Epidermal melanocyte (primary cell): ENCODE results near the gene NRGN.
A peak's percentile ranks its signal among the peaks of the same experiment; 100 is the strongest.

Source experiments
- DNase-seq: peaks from one replicate; pipeline ENCODE4 v3.0.0; 2011; ENCODE audit warnings: low spot score; ENCODE audit not compliant: insufficient read length

Gene NRGN

DNA sequence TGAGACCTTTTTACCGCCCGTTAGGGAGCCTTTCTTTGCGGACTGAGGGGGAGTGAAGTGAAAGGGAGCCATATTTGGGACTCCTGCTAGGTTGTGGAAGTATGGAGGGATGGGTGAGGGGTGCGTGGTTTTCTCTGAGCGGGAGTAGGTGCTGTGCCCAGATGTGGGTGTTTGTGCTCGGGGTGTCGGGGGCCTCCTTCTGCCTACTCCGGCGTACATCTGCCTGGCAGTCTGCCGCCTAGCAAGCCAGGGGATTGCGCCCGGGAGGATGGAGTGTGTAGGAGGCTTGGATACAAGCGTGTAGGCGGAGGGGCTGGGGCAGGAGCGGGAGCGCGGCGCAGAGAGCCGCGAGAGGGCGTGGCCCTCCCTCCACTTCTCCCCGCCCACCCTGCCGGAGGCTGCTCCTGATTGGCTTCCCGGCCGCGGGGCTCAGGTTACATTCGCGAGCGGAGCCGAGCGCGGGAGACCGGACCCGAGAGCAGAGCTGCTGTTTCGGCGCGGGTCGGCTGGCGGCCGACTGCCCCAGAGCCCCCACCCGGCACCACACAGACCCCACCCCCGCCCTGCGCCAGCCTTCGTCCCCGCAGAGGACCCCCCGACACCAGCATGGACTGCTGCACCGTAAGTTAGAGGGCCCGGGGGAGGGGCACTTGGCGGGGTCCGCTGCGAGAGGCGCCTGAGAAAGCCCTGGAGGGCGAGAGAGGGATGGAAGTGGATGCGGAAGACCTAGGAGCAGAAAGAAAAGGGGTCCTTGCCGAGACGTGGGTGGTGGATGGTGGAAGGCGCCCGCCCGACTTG is at the start of gene NRGN:
Gene NRGN, plus strand, starts transcription at position 464 of the 798 bp plus-strand sequence. Its CDS starts 143 bp downstream, at position 607.
- DNase-seq = peak; percentile 97

DNA sequence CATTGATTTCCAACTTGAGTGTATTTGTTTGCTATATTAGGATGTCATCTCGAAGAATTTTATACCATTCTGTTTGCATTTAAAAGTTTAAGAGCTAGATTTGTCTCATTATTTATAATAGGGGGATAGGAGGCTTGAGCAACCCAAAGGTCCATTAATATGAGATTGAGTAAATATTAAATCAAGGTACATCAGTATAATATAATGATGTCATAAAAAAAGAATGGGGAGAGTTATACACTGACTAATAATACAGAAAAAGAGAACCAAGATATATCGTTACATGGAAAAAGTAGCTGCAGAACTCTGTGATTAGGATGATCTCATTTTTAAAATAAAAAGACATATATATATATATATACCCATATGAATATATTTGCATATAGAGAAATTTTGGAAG is 46.6 kb upstream of the NRGN start:
- no peak for DNase-seq

DNA sequence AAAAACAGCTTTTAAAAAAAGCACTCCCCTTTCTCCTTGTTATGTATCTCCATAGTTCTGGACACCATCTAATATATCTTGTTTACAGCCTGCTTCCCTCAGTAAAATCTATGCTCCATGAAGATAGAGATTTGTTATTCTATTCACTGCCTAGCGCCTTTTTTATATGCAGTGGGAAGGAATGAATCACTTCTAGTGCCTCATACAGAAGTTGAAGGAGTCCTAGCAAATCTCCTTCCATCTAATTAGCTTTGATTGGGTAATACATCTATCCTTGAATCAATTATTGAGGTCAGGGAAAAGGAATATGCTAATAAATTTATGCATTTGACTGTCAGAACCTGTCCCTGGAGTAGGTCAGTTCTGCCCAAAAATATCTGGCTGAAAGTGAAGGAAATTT is 40.2 kb upstream of the NRGN start:
- DNase-seq = no peak

DNA sequence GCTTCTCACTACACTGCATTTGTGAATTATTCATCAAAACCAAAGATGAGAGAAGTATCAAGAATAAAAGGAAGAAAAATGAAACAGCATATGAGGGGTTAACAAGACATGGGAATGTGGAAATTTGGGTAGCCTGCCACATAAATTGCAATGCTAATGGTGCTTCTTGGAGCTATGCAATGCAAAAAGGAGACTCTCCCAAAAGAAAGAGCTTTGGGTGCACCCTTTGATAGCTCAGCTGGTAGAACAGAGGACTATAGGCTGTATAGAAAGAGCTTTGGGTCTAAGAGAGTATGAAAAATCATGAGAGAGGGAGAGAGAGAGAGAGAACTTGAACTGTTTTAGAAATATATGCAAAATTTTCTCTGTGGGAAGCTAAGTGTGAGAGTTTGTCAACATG is 39.7 kb upstream of the NRGN start:
- DNase-seq = no peak

DNA sequence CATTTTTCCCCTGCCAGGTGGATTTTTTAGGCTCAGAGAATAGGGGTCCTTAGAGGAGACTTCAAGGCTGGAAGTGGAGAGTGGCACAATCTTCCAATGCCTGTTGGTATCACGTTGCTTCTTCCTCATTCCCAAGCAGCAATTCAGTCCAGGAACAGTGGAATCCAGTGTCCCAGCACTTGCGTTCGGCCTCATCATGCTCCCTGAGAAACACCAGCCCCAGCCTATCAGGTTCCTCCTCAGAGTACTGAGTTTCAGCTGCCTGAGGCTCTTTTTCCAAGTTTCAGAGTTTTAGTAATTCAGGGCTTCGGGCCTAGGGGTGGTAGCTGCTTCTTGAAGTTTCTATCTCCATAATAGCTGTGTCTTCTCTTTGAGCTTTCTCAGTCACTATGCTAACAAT is 31.9 kb upstream of the NRGN start:
- DNase-seq = no peak

DNA sequence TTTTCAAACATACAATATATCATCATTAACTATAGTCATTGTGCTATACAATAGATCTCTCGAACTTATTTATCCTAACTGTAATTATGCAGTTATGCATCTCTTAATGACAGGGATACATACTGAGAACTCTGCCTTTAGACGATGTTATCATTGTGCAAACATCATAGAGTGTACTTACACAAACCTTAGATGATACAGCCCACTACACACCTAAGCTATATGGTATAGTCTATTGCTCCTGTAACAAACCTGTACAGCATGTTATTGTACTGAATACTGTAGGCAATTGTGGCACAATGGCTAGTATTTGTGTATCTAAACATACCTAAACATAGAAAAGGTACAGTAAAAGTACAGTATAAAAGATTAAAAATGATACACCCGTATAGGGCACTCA is 27.4 kb upstream of the NRGN start:
- no peak for DNase-seq

DNA sequence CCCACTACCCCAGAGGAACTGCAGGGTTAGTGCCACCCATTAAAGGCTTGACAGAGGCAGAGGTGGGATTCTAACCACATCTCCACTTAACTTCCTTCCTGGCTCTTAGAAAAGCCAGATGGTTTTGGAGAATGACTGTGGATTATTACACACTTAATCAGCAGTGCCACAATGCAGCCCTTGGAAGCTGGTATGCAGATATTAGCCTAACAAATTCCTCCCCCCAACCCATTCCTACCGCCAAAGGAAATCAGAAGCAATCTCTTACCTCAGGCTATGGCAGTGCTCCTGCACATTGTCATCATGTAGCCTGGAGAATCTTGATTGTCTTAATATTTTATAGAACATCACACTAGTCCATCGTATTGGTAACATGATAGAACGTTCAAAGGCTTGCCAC is 23.2 kb upstream of the NRGN start:
- no peak for DNase-seq

DNA sequence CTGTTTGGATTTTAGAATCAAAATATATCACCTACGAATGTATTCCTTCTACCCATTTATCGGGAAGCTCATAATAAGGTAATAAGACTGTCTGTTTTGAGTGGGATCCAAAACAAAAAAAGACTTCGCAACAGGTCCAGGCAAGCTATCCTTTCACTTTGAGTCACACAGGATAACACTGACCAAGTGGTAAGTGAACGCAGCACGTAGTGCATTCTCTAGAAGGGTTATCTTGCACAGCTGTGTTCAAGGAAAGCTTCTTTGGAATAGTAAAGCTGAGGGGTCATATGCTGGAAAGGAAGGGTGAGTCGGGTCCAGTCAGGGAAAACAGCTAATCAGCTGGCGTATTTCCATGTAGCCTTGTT is 22.3 kb upstream of the NRGN start:
- no peak for DNase-seq

DNA sequence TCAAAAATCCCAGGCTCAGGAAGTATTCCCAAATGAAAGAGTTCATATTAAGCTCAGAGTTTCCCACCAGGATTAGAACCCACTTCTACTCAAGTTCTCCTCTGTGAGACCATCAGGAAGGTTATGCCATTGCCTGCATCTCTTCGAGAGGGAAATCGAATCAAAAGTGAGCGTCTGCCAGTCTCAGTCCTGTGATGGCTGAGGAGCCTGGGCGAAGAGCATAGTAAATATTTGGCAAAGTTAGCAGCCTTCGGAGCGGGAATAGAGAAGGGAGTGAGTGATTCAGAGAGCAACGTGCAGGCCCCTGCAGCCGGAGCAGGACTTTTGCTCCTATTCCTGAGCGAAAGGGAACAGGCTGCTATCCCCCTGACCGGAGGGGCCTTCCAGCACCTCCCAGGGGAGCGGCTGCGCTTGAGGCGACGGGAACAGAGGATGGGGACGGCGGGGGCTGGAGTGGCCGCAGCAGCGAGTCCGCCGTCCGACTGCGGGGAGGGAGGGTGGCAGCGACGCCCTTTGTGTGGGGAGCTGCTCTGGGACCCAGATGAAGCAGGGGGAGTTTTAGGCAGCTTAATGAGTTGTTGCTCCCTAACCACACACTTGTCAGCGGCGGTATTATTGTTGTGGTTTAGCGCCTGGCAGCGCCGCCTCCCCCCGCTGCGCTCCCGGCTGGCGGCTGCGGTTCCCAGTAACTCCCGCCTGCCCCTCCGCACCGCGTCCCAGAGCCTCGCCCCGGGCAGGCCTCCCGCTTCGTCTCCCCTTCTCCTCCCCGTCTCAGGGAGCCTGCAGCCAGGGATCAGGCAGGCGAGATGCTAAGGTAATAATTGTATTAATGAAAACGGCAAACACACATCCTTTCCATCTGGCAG is 21.7 kb upstream of the NRGN start:
- DNase-seq = no peak

DNA sequence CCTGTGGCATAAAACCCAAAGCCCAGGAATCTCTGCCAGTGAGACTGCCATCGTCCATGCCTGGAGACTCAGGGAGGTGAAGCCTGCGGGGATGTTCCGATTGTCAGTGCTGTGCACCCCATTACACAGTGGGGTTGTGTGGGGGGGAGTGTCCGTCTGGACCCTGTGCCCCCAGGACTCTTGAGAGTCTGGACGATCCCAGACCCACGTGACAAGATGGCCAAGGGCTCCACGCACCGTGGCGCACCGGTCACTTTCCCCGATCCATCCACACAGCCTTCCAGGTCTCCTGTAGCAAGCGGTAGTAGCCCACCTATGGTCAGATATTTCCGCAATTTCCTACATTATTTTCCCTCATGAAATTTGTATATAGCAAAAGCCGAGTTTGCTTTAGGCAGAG is 20.9 kb upstream of the NRGN start:
- no peak for DNase-seq

DNA sequence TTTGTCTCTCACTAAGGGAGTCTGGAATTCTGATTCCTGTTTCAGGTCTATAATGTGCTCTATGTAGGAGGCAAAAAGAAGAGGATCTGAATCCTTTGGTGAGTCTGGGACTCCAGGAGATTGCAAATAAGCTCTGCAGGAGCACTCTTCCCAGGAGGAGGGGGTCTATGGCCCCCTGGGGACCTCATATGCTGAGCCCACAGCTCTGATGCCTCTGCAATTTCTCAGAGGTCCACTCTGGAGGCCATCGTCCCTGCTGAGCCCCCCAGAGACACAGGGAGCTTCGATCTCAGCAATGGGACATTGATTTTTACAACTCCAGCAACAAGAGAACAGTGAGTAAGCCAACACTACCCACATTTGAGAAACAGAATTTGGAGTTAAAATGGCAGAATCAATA is 20.2 kb upstream of the NRGN start:
- no peak for DNase-seq

DNA sequence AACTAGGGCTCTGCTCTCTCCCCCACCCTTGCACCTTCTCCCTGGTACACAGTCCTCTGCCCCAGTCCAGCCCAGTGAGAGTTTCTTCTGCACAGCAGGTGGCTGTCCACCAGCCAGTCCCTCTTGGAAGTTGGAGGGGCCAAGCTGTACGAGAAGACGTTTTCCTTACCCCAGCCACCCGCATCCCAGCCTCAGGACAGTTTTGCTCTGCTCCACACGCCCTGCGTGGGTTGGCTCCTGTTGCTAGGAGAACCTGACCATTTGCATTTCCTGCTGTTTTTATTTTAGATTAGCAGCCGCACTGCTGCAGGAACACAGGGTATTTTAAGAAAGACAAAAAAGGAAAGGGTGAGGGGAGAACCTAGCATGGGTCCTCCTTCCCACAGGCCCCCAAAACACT is 17.6 kb upstream of the NRGN start:
- no peak for DNase-seq

DNA sequence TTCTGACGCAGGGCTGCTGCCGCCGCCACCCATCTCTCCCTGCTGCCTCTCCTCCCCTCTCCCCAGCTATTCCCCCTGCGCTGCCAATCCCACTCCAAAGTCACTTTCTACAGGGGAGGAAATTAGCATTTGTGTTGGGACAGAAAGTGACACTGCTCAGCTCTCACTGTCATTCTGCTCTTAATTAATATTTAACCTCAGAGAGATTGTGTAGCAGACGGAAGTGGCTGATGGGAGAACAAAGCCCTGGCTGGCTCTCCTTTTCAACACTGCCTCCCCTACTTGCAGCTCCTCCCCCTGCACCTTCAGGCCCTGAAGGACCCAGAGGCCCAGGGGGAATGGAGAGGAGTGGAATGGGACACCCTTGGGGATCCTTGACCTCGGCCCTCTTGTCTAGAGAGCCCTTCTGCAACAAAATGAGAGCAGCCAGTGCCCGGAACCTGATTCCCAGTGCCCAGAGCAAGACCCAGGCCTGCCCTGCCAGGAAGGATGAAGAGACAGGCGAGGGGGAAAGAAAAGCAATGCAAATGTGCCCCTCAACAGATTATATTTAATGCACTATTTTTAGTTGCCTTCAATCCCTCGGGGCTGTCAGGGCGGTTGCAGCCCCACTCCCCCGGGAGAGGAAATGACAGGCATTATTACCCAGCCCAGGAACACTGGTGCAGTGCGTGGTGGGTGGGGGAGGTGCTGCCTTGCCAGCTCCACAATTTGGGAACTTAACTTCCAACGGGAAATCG is 14.6 kb upstream of the NRGN start:
- no peak for DNase-seq

DNA sequence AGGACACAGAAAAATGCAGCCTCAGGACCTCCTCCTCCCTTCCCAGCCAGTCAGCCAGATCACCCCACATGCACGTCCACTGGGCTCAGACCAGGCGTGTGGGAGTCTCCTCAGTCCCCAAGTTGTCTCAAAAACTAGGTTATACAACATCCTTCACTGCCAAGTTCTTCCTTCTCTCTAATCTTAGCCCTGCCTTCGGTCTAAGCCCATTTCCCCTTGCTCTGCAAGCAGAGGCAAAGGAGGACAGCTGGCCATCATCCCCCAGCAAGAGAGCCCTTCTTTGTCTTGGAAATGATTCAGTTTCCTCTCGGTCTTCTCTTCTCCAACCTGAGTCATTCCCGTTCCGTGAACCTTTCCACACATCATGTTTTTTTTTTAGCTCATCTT is 14.0 kb upstream of the NRGN start:
- DNase-seq = no peak

DNA sequence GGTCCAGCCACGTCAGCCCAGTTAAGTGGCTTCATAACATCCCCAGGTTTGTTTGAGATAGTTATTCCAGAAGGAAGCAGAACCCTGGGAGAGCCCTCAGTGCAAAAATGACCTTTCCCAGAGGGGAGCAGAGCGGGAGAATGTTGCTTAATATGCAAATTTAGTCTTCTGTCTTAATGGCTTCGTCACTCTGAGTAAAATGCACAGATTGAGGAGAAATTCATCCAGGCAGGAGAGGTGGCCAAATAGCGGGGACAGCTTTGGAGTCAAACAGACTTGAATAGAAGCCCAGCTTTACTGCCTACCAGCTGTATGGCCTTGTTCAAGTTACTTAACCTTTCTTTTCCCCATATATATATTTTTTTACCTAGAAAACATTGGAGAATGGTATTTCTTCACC is 12.3 kb upstream of the NRGN start:
- no peak for DNase-seq

DNA sequence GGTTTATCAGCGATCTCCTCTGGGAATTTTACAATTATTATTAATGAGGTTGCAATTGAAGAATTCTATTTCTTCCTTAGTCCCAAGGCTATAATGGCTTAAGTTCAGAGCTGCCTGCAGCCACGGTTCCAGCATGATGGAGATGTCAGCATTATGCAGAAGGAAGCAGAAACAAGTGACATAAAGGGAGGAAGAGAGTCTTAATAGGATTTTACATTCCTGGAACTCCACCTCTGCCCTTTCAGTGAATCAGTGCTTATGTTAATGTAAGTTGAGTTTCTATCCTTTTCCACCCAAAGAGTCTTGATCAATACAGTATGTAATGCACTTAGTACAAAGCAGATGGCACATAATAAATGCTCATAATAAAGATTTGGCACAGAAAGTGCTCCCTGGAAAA is 11.6 kb upstream of the NRGN start:
- no peak for DNase-seq

DNA sequence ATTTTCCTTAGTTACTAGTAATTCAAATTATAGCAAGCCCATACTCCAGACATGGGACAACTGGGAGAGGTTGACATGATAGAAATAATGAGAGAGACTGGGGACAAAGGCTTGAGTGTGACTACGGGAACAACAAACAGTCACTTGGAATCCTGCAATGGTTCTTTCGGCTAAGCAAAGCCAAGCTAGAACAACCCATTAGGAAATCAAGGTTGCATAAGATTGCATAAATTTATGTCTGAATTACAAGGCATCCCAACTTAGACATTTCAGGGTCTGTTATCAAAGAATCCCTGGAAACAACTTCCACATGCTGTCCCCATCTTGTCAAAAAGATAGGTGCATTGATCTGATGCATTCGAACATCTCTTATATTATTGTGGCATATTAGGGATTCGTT is 10.2 kb upstream of the NRGN start:
- DNase-seq = no peak

DNA sequence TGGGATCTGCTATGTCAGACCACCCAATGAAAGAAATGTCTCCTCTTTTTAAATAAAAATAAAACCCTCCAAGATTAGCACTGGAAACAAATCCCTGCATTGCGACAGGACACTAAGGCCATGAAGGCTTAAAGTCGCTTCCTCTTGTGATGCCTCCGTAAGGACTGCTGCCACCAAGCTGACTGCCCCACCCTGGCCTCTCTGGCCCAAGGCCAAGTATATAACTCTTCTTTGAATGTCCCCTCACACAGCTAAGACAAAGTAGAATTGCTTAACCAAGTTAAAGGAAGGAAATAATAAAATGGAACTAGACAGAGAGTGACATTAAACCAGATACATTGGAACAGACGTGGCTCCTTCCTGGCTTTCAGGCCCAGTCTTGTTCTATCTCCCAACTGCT is 7.5 kb upstream of the NRGN start:
- DNase-seq = no peak

DNA sequence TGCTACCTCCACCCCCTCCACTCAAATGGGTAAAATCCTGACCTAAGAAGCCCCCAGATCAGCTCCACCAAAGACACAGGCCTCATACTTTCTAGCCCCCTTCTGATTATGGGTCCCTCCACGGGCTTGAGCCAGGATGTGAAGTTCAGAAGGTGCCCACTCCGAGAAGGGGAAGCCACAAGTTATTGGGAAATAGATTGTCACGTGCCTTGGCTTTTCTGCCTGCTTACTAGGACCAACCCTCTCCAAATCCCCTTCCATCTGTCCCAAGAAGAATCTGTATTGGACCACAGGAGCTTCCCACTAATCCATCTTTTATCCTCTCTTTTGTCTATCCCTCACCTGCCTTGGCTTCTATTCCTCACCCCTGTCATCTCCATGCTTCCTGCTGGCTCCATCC is 3.0 kb upstream of the NRGN start:
- DNase-seq = no peak

DNA sequence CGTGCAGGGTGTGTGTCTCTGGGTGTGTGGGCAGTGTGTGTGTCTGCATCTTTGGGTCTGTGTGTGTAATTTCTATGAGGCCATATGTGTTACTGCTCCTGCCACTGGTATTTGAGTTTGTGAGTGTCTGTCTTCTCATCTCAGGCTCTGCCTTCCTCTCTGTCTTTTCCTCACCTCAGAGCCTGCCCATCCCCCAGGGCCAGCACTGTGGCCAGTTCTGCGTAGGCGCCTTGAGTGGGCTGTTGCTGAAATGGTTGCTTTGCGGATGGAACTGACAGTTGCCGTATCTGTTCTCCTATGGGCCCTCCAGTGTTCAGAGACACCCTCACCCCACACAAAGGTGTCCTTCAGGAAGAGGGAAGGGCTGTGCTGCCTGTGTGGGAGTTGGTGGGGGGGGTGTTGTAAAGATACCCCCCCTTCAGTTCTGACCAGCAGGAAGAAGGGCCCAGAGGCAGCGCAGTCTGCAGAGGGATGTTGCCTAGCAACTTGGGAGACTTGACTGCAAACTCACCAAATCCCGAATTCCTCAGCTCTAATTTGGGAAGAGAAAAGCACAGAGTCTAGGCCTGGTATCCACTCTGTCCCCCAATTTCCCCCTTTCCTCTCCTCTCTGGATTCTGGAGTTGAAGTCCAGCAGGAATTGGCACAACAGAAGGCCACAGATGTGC is 2.0 kb upstream of the NRGN start:
- no peak for DNase-seq

DNA sequence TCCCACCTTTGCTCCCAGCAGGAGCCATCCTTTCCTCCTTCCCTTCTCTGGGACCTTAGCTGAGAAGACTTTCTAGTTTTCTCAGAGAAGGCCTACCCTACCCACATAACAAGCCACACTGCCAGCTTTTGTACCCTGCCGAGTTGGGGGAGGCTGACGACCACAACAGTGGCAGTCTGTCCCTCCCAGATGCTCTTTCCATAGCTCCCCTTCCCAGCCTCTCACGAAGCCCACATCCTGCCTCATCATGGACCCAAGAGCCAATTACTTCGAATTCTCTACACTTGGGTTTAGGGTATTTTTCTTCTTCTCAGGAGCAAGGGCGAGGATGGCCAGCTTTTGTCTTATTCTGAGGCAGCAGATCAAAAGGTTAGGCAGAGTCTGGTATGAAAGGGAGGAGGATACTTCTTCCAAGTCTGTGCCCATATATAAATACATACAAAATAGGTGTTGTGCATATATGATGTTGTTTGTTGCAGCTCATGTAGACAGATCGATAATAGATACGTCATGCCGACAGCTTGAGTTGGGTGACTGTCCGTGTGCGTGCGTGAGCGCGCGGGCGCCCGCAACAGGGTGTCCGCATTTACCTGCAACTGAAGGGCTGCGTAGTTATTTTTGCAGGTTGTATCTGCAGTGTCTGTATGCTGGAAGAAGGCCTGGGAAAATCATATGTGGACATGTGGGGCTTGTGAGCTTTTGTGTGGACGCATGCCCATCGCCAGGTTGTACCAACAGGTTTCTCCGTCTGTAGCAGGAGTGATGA is 846 bp upstream of the NRGN start:
- no peak for DNase-seq
